ENCODE data around the gene VSX1.

VSX1 gene

DNA sequence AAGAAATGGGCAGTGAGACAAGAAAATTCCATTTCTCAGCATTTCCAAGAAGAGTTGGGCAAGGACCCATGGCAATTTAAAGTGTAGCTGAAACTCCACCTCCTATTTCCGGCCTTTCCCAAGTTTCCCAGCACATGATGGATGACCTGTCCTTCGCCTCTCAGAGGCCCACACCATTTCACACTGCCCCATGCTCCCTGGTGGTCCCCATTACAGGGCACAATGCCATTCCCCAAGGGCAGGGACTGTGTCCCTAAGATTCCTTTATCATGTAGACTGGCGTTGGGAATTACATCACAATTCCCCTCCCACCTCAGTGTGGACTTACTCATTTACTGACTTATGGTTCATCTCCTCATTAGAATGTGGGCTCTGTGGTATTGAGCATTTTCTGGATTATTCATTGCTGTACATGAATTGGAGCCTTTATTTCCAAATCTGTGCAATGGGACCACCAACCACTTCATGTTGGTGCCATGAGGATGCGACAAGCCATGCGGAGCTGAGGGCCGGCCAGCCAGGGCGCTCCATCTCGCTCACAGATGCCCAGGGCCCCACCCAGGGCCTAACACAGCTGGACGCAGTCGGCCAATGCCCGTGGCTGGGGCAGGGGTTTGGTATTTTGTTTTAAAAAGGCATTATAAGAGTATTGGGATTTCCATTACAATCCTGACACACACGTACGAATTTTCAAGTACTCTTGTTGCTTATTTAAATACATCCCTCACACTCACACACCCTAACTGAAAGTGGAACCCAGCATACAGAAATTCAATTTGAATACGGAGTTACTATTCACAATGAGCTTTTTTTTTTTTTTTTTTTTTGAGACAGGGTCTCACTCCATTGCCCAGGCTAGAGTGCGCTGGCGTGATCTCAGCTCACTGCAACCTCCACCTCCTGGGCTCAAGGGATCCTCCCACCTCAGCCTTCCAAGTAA lies 29.4 kb downstream of the VSX1 start:
- no peak for DNase-seq

DNA sequence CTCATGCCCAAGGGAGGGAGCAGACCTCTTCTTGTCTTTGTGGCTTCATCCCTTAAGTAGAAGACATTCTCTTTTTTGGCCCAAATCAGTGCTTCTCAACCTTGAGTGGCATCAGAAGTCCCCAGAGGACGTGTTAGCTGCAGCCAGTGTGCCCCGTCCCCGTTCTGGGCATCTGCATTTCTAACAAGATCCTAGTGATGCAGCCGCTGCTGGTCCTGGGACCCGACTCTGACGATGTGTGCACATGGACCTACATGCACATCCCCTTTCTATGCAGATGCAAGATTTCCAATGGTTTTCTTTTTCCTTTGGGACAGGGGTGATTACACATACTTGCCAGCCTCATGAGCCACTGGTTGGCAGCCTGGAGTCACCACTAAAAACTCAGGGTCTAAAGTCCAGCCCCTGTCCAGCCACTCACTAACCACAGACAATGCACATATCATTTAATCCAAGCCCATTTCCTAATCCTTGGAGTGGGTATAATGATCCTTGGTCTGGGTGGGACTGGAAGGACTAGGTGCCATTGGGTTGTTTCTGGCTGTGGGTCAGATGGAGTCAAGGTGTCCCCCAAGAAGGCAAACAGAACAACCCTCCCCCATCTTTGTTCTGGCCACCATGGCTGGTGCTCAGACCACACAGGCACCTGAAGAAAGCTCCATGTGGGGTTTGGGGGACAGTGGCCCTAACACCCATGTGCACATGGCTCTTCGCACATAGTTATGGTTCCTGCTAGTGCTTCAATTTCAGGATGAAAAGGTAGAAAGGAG lies 30.4 kb downstream of the VSX1 start:
- no peak for DNase-seq

DNA sequence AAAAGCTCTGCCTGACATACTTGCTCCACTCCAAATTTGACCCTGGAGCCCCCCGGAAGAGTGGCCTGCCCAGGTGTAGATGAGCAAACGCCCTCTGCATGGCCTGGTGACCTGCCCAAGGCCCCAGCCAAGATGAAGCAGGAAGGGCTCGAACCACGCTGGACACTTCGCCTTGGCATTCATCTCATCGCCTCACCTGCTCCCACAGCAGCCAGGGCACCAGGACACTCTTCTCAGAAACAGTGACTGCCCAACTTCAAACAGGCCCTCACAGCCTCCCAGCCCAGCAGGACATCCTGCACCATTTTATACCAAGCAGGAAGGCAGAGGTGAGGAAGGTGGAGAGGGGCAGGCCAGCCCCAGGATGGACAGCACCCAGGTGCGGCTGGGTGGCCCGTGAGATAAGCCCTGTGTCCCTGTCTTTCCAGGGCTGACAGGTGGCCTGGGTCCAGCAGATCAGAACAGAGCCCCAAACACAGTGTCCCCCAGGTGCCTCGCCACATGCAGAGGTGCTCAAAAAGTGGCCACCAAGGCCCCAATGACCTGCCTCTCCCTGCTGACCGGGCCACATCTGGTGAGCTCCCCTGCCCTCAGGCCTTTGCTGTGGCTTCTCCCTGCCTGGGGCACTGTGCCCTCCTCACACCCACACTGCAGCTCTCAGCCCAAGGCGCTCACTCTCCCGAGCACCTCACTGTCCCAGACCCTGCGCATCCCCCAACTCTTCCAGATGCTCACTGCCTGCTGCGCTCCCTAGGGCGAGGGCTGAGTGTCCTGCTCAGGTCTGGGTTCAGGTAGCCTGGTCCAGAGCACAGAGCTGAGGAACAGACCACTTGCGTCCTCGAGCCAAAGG lies 31.2 kb downstream of the VSX1 start:
- no peak for DNase-seq

DNA sequence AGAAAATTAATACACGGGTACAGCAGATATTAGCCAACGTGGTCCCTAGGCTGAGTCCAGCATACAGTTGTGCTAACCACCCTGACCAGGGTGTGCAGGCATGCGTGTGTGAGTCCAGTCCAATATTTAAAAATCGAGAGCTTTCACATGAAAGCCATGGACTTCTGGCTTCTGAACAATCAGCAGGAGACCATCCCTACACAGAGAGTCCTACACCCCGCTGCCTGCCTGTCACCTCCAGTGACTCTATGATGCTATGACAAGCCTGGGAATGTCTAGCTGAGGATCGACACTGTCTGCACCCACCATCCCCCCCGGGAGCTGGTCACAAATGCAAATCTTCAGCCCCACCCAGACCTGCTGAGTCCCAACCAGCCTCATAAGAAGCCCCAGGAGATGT lies 31.9 kb downstream of the VSX1 start:
- no peak for DNase-seq

DNA sequence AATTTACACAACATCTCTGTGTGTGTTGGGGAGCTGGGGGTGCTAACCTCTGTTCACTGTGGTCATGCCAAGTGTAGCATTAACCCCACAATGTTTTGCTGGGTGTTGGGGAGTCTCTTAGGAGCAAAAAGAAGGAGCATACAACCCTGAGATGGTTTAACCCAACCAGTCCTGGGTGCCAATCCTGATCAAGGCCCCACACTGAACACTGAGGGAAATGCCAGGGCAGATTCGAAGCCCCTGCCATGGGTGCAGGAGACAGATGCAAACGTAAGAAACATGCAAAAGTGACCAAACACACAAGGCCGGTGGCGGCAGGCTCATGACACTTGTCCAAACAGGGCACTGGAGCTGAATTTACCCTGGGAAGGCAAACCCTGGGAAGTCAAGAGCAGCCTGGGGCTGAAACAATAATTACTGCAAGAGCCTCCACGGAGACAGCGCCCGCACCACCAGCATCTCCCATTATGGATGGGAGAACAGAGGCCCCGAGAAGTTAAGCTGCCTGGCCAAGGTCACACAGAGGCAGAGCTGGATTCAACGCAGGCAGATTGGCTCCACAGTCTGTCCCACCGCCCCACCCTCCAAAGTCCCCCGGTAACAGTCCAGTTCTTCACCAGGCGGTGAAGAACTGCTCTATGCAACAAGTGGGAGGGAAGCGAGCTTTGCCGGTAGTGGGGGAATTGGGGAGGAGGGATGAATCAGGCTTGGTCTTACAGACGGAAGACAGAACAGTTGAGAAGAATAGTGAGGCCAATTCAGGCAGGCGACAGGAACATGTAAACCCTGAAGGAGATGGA lies 32.5 kb downstream of the VSX1 start:
- DNase-seq, result no peak

DNA sequence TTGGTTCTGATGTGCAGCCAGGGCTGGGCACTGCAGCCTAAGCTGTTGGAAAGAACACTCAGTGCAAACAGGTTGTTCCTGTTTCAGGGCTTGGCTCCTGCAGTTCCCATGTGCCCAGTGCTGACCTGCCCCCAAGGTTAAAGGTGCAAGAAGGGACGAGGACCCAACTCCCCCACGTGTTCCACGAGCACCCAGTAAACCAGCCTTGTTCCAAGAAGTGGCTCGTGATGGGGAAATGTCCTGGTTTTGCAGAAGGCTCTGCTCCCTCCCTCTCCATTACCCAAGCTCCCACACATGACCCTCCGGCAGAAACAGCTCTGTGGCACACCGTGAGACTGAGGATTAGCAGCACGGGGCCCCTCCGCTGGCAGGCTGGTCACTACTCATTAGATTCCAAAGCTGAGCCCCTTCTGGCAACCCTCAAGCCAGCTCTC lies 33.4 kb downstream of the VSX1 start:
- no peak for DNase-seq

DNA sequence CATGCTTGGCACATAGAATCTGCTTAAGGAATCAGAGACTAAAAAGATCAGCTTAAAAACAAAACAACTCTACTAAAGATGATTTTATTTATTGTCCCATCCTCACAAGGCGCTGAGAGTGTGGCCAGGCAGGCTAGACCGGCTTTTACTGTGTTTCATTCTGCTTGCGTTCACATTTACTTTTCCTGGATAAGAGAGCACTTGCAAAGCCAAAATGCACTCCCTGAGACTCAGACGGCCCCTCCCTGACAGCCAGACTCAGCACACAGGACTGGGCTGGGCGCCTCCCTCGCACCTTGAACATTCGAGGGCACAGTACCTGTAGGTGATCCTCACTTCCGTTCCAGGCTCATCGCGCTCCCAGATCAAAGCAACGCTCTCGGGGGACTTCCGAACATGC lies 34.2 kb downstream of the VSX1 start:
- DNase-seq, result no peak

DNA sequence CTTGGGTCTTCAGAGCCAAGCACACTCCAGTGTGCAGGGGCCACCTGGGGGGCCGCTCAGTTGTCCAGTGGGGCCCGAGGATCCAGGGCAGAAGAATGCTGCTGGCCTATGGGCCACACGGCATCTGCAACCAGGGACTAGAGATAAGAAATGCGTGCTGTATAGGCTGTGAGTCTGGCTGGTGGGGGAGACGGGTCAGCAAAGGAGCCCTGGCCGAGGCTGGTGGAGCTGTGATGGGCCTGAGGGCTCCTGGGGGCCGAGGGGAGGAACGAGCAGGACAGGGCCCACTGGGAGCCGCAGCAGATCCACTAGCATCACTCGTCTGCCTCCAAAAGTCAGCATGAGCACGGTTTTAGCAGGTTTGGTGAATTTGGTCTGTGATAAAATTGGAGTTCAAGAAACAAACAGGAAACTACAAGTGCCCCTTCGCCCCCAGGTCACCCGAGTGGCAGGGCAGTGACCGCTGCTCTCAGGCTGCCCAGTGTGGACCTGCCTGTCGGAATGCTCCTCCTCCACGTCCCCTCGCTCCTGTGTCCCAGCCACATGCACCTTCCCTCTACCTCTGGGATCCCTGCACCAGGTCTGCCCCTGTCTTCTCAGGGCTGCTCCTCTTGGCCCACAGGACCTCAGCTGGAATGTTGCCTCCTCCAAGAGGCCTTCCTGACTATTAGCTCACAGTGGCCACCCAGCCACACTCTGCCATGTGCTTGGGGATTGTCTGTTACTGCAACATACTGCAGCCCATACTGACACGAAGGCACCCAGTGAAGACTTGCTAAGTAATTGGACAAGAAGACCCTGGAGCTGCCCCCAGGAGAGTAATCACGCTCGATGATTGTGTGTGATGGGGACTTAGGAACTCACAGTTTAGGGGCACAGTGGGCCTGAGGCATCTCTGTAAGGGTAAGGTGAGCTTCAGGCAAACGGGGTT lies 34.9 kb downstream of the VSX1 start:
- DNase-seq, result no peak

DNA sequence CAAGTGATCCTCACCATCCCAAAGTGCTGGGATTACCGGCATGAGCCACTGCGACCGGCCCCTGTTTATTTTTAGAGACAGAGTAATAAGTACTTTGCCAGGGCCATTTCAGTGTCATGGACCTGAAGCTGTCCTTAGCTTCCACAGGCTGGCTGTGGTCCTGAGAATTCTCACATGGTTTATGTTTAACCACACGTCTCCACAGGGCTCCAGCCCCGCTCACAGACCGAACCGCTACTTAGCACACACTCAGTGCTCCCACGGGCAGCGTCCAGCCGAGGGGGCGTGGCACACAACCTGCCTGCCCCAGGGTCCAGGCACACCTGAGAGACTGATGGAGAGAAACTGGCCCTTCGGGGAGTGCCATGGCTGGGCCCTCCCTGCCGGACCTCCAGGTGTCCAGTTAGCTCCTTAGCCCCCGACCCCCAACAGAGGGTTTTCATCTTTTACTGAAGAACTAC lies 35.7 kb downstream of the VSX1 start:
- DNase-seq, result no peak

DNA sequence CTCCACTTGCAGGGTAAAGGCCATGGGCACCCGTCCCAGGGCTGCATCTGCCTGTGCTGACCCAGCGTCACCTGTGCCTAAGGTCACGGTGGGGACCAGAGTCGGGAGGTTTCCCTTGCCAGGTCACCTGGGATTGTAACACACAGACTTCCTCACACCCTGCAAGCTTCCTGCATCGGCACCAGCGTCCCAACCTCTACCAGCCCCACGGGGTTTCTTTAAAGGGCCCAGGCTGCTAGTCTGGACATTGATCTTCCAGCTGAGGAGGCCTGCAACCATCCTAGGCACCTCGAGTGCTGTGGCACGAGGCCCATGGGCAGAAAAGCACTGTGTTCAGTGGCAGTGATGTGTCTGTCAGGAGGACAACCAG lies 36.6 kb downstream of the VSX1 start:
- no peak for DNase-seq

DNA sequence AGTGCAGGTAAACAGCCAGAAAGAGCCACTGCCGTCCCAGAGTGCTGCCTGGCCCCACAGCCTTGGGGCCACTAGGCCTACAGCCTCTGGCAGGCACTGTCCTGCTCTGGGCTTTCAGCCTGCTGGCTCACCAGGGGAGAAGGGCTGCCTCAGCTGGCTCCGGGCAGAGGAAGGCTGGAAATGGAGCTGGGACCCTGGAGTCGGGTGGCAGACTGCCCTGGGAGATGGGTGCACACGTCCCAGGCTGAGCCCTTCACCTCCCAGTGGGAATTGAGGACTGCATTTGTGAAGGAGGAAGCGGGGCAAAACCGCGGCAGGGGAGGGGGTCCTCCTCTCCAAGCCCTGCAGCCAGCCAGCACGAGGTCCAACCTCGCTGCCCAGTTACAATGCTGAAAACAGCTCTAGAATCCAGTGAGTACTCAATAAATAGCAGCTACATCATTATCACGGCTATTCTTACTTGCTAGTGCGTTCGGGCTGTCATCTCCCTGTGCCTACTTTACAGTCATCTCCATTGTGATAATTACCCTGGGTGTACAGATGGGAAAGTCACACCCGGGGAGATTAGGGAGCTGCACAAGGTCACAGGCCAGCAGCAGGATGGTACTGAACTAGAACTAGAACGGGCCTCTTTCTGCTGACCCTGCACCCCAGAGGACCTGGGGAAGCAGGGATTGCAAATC lies 37.1 kb downstream of the VSX1 start:
- DNase-seq, result no peak

DNA sequence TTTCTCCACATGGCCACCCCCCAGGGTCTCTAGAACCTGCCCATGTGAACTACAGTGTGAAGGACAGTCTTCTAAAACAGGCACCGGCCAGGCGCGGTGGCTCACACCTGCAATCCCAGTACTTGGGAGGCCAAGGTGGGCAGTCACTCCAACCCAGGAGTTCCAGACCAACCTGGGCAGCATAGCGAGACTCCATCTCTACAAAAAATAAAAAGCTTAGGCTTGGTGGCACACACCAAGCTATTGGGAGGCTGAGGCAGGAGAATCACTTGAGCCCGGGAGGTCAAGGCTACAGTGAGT lies 37.7 kb downstream of the VSX1 start:
- no peak for DNase-seq

DNA sequence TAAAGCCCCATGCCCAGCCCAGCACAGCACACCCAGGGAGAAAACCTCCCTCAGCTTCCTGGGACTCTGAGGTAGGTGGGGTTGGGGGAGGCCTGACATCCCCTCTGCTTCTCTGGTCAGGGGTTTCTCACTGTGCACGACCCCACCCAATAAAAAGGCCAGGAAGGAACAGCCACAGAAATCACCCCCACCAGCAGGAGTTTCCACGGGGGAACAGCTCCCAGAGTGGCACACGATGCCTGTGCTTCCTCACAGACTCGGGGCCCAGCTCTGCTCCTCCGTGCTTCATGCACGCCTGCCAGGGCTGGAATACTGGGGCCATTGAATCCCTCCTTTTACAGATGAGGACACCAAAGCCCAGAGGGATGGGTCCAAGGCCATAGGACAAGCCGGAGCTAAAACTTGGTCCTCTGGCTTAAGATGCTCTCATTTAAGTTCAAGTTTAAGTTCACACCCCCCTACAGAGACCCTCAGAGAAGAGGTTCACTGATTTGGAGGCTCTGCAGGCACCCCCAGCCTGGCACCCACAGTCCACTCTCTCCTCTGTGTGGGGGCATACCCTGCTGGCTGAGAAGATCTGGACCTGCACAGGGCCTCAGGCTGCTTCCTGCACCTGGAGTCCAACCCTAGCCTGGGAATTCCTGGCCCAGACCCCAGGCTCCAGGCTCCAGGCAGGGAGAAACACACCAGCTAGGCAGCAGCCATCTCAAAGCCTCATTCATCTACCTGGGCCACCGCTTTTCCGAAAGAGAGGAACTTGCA lies 38.3 kb downstream of the VSX1 start:
- DNase-seq, result no peak

DNA sequence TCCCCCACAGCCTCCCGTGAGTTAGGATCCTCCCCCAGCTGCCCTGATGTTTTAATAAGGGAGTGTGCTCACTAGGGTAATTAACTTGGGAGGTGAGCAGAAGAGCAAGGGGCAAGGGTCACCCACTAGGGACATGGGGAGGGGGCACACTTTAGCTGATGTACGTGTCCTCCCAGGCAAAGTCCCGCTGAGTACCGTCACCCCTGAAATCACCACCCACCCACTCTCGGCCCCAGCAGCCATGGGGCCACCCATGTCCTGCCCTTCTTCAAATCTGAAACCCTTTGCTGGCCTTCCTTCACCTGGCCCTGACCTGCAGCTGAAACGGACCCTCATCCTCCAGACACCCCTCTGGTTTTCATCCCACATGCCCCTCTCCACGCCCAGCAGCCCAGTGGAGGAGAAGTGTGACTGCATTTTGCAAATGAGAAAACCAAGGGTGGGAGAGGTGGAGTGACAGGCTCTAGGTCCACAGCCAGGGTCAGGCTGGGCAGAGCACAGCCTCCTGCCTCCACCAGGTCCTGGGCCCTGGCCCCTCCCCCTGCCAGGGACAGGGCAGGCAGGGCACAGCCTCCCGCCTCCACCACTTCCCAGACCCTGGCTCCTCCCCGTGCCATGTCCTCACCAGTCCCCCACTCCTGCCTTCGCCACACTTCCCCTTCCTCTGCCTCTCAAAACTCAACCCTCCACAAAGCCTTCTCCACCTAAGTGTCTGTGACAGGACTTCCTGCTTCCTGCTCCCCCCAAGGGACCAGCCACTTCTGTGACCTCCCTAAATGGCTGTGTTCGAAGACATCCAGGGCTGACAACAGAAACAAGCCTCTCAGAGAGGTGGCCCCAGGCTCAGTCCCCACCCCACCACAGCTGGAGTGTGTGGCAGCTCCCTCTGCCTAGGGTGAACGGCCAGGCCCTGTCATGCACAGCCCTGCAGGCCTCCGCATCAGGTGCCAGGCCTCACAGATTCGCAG lies 39.1 kb downstream of the VSX1 start:
- DNase-seq, result no peak

DNA sequence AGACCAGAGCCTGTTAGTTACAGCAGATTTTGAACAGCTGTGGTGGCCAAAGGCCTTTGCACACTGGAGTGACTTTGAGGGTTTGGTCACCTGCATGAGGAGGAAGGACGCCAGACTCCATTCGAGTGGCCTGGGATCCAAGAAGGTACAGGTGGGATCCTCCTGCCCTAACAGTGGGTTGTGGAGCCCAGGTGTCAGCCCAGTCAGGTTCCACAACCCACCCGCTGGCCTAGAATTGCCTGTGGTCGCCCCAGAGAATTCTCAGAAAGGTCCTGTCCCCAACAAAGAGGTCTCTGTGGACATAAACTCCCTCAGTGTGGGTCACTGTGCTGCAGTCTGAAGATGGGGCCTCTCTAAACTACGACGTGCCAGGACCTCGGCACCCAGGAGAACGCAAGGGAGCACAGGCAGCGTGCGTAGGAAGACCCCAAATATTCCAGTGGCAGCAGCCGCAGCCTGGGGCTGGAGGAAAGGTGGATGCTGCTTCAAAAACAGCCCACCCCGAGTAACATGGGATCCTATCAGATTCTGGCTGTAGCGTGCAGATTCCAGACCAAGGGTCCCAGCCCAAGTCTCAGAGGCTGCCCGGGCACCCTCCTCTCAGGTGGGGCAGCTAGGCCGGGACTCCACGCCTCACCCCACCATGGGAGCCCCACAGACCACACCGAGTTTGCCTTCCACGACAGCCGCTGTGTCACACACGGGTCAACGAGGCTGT lies 40.0 kb downstream of the VSX1 start:
- DNase-seq, result no peak

DNA sequence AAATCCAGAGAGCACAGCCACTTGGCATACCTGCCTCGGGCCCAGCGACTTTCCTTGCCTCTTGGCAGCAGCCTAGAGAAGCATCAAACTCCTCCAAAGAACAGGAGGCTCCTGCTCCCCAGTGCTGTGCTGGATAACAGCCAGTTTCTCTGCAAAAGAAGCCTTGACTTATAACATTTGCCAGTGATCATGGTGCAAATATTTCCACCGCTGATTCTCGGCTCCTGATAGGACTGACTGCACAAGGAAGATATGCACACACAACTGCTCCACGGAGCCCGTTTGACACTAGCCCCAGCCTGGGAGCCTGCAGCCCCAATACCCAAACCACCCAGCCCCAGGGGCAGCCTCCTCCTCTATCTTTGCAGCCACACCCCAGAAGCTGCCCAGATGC lies 41.5 kb downstream of the VSX1 start:
- DNase-seq, result peak; percentile 74

DNA sequence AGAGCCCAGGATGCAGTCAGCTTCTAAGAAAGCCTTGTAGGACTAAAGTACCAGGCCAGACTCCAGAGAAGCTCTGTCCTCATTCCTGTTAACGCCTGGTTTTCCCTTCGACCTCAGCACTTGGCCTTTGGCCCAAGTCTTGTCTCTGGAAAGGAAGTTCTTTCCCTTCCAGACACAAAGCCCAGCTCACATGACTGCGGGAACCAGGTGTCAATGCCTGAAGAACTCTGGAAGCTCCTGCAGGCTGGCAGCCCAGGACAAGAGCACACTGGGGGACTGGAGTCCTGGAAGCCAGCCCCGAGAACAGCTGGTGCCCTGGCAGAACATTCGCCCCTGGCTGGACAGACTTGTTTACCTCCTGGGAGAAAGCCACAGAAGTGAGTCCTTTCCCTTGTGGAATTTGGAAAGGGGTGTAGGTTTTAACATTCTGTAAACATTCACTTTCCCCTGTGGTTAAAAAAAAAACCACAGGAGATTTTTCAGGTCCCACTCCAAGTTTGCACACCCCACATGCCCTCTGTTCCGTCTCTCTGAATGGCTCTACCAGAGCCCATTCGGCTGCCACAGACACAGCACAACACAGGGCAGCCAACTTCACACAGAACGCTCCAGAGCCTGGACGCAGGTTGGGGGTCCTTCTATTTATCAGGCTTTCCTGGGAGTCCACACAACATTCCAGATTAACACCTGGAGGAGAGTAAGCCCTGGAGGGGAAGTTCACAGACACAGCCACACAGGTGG lies 42.1 kb downstream of the VSX1 start:
- DNase-seq, result peak; percentile 62
